HepG2 (cell line): ENCODE data around the gene AKNA. TPM values are rescaled to one million over a fixed set of nuclear protein-coding genes. Genes with fewer than 3 reads are reported as not detected.

Experiments
- ATAC-seq: fragments of 200-7000 bp; cut with Tn5 transposase; 3 replicates; pipeline ENCODE4 v1.9.1; 2020; ENCODE audit warnings: mild to moderate bottlenecking, moderate library complexity
- BruUV-seq: library from RNA; stranded (reverse); fragments of 400-500 nt; replicated peaks from 2 replicates; lab custom pipeline; 2021; lab: Mats Ljungman, UMichigan
- CTCF ChIA-PET: fragments of 300-600 bp; formaldehyde crosslinking; extraction: SDS; loops from one replicate; lab custom pipeline; 2021; ENCODE audit warnings: low total read pairs, inconsistent platforms, low intra/inter-chr PET ratio; lab: Yijun Ruan, JAX
- POLR2A ChIA-PET: fragments of 350-600 bp; sonication (Branson Sonifier 250); formaldehyde crosslinking; loops from one replicate; lab custom pipeline; 2020; ENCODE audit warnings: antibody characterized with exemption, inconsistent platforms; lab: Yijun Ruan, JAX
- DNase-seq: peaks from one replicate; pipeline ENCODE4 v3.0.0-alpha.2; 2015; ENCODE audit warnings: low spot score
- FAIRE-seq: peaks from 3 replicates; lab custom pipeline; 2011; peaks lifted over from hg19 to GRCh38; lab: Jason Lieb, UNC
- H2AFZ ChIP-seq: one replicate; pipeline ENCODE4 v1.6.1; 2011; ENCODE audit warnings: low read length, inconsistent platforms
- H3K27ac ChIP-seq: fragments of 300-600 bp; 3 replicates; pipeline ENCODE4 v1.8.0; 2011; ENCODE audit warnings: mixed run types, mild to moderate bottlenecking, mixed read lengths, low read length, inconsistent platforms; ENCODE audit not compliant: insufficient read depth; ENCODE audit errors: extremely low read length
- H3K27me3 ChIP-seq, 2 experiments: fragments of 200-600 bp in 1 of 2; 2 replicates in 1 of 2; 3 replicates in 1 of 2; pipeline versions ENCODE4 v1.6.0 to v1.8.0; 2011; ENCODE audit warnings: low read length in 2 of 2, mild to moderate bottlenecking in 2 of 2, moderate library complexity in 2 of 2, inconsistent platforms in 1 of 2; ENCODE audit not compliant: insufficient read depth in 2 of 2, control insufficient read depth in 1 of 2
- H3K36me3 ChIP-seq, 2 experiments: fragments of 200-600 bp in 1 of 2; replicated peaks in 1 of 2; 2 replicates in 1 of 2; 3 replicates in 1 of 2; pipeline versions ENCODE4 v1.5.1 to v1.8.0; 2011; ENCODE audit warnings: low read length in 2 of 2, inconsistent platforms in 1 of 2; ENCODE audit not compliant: insufficient read depth in 2 of 2, control insufficient read depth in 1 of 2
- H3K4me1 ChIP-seq: 2 replicates; pipeline ENCODE4 v1.5.1; 2012; ENCODE audit warnings: low read length, inconsistent platforms; ENCODE audit not compliant: insufficient read depth
- H3K4me2 ChIP-seq: 2 replicates; pipeline ENCODE4 v1.6.0; 2011; ENCODE audit warnings: low read depth, low read length, inconsistent platforms
- H3K4me3 ChIP-seq, 3 experiments: fragments of 200-600 bp in 1 of 3; sonication (generic), shearing (Covaris generic) in 1 of 3; replicated peaks in 1 of 3; 2 replicates each; pipeline ENCODE4 v1.5.1; 2011 to 2016; ENCODE audit warnings: low read length in 3 of 3, inconsistent platforms in 2 of 3, low read depth in 2 of 3, mild to moderate bottlenecking in 2 of 3, control low read depth in 1 of 3, mixed read lengths in 1 of 3; ENCODE audit not compliant: insufficient read depth in 1 of 3
- H3K79me2 ChIP-seq: one replicate; pipeline ENCODE4 v1.6.1; 2011; ENCODE audit warnings: low read length, inconsistent platforms; ENCODE audit not compliant: insufficient read depth
- H3K9ac ChIP-seq: 2 replicates; pipeline ENCODE4 v1.6.0; 2011; ENCODE audit warnings: mild to moderate bottlenecking, low read depth, low read length, inconsistent platforms; ENCODE audit not compliant: insufficient read depth
- H3K9me3 ChIP-seq: 2 replicates; pipeline ENCODE4 v1.5.1; 2012; ENCODE audit warnings: mild to moderate bottlenecking, low read length
- H4K20me1 ChIP-seq: 2 replicates; pipeline ENCODE4 v1.6.0; 2011; ENCODE audit warnings: inconsistent platforms, mild to moderate bottlenecking, low read length, moderate library complexity; ENCODE audit not compliant: insufficient read depth
- HCFC1 ChIP-seq: fragments of 150-350 bp; IDR thresholded peaks from 2 replicates; pipeline ENCODE4 v1.6.1; 2014; ENCODE audit warnings: low read depth, low read length
- JDP2 ChIP-seq: sonication (generic); formaldehyde crosslinking; IDR thresholded peaks from 2 replicates; pipeline ENCODE4 v1.8.1; 2022; ENCODE audit warnings: missing genetic modification reagents, borderline replicate concordance
- NKX3-1 ChIP-seq: sonication (generic); formaldehyde crosslinking; IDR thresholded peaks from 2 replicates; pipeline ENCODE4 v1.5.0; 2020; ENCODE audit warnings: missing genetic modification reagents
- POGZ ChIP-seq: sonication (generic); formaldehyde crosslinking; IDR thresholded peaks from 2 replicates; pipeline ENCODE4 v1.4.0; 2020; ENCODE audit warnings: mild to moderate bottlenecking, missing genetic modification reagents
- PRPF4 ChIP-seq: fragments of 200-400 bp; formaldehyde crosslinking; IDR thresholded peaks from 2 replicates; pipeline ENCODE4 v1.6.1; 2016; ENCODE audit warnings: low read length, low read depth; ENCODE audit not compliant: poor library complexity, severe bottlenecking
- SATB2 ChIP-seq: sonication (generic); formaldehyde crosslinking; IDR thresholded peaks from 2 replicates; pipeline ENCODE4 v1.5.0; 2020; ENCODE audit warnings: missing genetic modification reagents
- SP1 ChIP-seq, 2 experiments: fragments of 450-650 bp in 1 of 2; sonication (generic) in 1 of 2; formaldehyde crosslinking in 1 of 2; IDR thresholded peaks; 2 replicates each; pipeline versions ENCODE4 v1.4.0 to v1.6.1; 2016 to 2020; ENCODE audit warnings: missing genetic modification reagents in 1 of 2
- TFAP4 ChIP-seq: sonication (generic); IDR thresholded peaks from 2 replicates; pipeline ENCODE4 v1.6.1; 2016; ENCODE audit warnings: low read depth, borderline replicate concordance
- WIZ ChIP-seq: sonication (generic); formaldehyde crosslinking; IDR thresholded peaks from 2 replicates; pipeline ENCODE4 v1.5.1; 2020; ENCODE audit warnings: mild to moderate bottlenecking, missing genetic modification reagents
- ZFP37 ChIP-seq: sonication (generic); formaldehyde crosslinking; IDR thresholded peaks from 2 replicates; pipeline ENCODE4 v1.4.0; 2020; ENCODE audit warnings: missing genetic modification reagents, borderline replicate concordance
- ZNF12 ChIP-seq: sonication (generic); formaldehyde crosslinking; IDR thresholded peaks from 2 replicates; pipeline ENCODE4 v1.5.0; 2020; ENCODE audit warnings: missing genetic modification reagents
- ZNF441 ChIP-seq: sonication (generic); formaldehyde crosslinking; IDR thresholded peaks from 2 replicates; pipeline ENCODE4 v1.7.0; 2021; ENCODE audit warnings: missing genetic modification reagents, borderline replicate concordance
- WGBS: methylation state at CpG from one replicate; pipeline ENCODE4 v1.1.6; 2017; ENCODE audit warnings: low lambda C conversion rate; 5-methylcytosine and 5-hydroxymethylcytosine counted together
- in situ Hi-C: cut with HindIII; loops from 2 replicates; pipeline ENCODE4 v1.10.0; 2017; ENCODE audit warnings: low pct_unique_long_range_greater_than_20kb; ENCODE audit not compliant: extremely low pct_ligation_motif_present
- intact Hi-C: fragments of 100-400 bp; cut with micrococcal nuclease; formaldehyde crosslinking; loops from one replicate; pipeline ENCODE4 v1.10.0; 2022; ENCODE audit not compliant: unreplicated experiment
- polyA plus RNA-seq, 8 experiments: library from polyadenylated mRNA; depleted of rRNA in 3 of 8; stranded (reverse) in 7 of 8; unstranded in 1 of 8; fragments of >200 nt; fragmentation: Illumina TruSeq in 4 of 8; extraction: Trizol in 4 of 8; gene quantifications; 2 replicates each; pipeline versions ENCODE4 v1.2.1 to v1.2.3, GENCODE V29; 2011 to 2016; ENCODE audit warnings: low read depth in 4 of 8, missing spikeins in 1 of 8, mixed read lengths in 1 of 8; ENCODE audit not compliant: insufficient read depth in 1 of 8
- total RNA-seq, 5 experiments: library from RNA; depleted of rRNA; stranded (reverse); fragments of >200 nt; fragmentation: Illumina TruSeq; extraction: Trizol; gene quantifications; 2 replicates each; pipeline ENCODE4 v1.2.3, GENCODE V29; 2016; ENCODE audit warnings: low read depth in 1 of 5

Gene AKNA
- total and polyA plus RNA-seq, 2 of the 13 experiments (the other 11 are each of a cell fraction or from before 2014, with no cell fraction given): 3.0 to 3.1 TPM

GRCh38 chr9:114427644-114428043 is 39.9 kb upstream of the AKNA start:
- FAIRE-seq: no peak
- CTCF ChIA-PET: no interaction called here
- intact Hi-C loops: no loop called here

More at GRCh38 chr9:114427644-114428043, 39.9 kb upstream of the AKNA start:
- no peak for DNase-seq
- Histone ChIP-seq H4K20me1 (no peaks in the 10 kb centered on the region), H3K4me1 (no peaks in the 10 kb centered on the region), H3K9ac (no peak overlapping the region), H3K36me3 (no peaks in the 10 kb centered on the region), H3K4me3 (no peak overlapping the region), H3K27ac (no peak overlapping the region), H3K27me3 (no peaks in the 10 kb centered on the region)
- WGBS: 92% methylated on average over 4 of the region's 4 CpGs
- POLR2A ChIA-PET: no interaction called here
- in situ Hi-C loops: loop anchor here (25.0 kb wide), 1 partner anchor 585 kb away; no protein-coding TSS in a partner anchor
- no peak for TF ChIP-seq ZNF12
- no peak for TF ChIP-seq NKX3-1
- no peak for TF ChIP-seq ZNF441 (CRISPR knock-in tag)
- TF ChIP-seq PRPF4: no peak
- TF ChIP-seq ZFP37 (CRISPR knock-in tag): no peak
- TF ChIP-seq POGZ (CRISPR knock-in tag): no peak
- TF ChIP-seq WIZ (CRISPR knock-in tag): no peak
- TF ChIP-seq JDP2 (CRISPR knock-in tag): no peak
- no peak for TF ChIP-seq TFAP4
- TF ChIP-seq SP1 (IDR thresholded peaks at IDR 0.05): no peak
- no peak for TF ChIP-seq SP1 (CRISPR knock-in tag; IDR thresholded peaks at IDR 0.05)
- TF ChIP-seq SATB2 (CRISPR knock-in tag): no peak
- no peak for TF ChIP-seq HCFC1
- TF ChIP-seq, all 625 proteins: peak for 0
- no TSS peak for BruUV-seq
- Histone ChIP-seq H2AFZ (no peak overlapping the region), H3K4me2 (no peak overlapping the region), H3K9me3 (no peaks in the 10 kb centered on the region), H3K79me2 (no peaks in the 10 kb centered on the region)
- no peak for ATAC-seq
